Mucosa of rectum (tissue), 2 donors: ENCODE data around the gene MYO10.
"Not testable (repeated sequence)": the region's sequence is repeated elsewhere in the genome, so short reads cannot be mapped to it uniquely, and the experiment has no call there.

Experiments used
- H3K27ac ChIP-seq, 2 donors: one replicate each; pipeline ENCODE4 v1.7.0; 2013; ENCODE audit warnings: inconsistent platforms in 2 of 2, low read depth in 2 of 2, low read length in 2 of 2
- H3K27me3 ChIP-seq, 2 donors: one replicate each; pipeline ENCODE4 v1.7.0; 2013; ENCODE audit warnings: low read length in 2 of 2; ENCODE audit not compliant: control insufficient read depth in 2 of 2, insufficient read depth in 2 of 2
- H3K36me3 ChIP-seq, 2 donors: one replicate each; pipeline ENCODE4 v1.7.0; 2013; ENCODE audit warnings: low read length in 2 of 2; ENCODE audit not compliant: control insufficient read depth in 2 of 2, insufficient read depth in 2 of 2
- H3K4me1 ChIP-seq, 2 donors: one replicate each; pipeline ENCODE4 v1.7.0; 2013; ENCODE audit warnings: low read length in 2 of 2, mild to moderate bottlenecking in 1 of 2; ENCODE audit not compliant: control insufficient read depth in 2 of 2, insufficient read depth in 2 of 2
- H3K4me3 ChIP-seq, 2 donors: one replicate each; pipeline ENCODE4 v1.7.0; 2013; ENCODE audit warnings: low read length in 2 of 2
- H3K9ac ChIP-seq, 2 donors: one replicate each; pipeline ENCODE4 v1.7.0; 2013; ENCODE audit warnings: low read length in 2 of 2, low read depth in 1 of 2, mild to moderate bottlenecking in 1 of 2
- H3K9me3 ChIP-seq, 2 donors: one replicate each; pipeline ENCODE4 v1.7.0; 2013; ENCODE audit warnings: low read length in 2 of 2; ENCODE audit not compliant: control insufficient read depth in 2 of 2
- donor health status: healthy.
- donor health status: Normal muscosa, but diverticular disease.

MYO10 gene

DNA sequence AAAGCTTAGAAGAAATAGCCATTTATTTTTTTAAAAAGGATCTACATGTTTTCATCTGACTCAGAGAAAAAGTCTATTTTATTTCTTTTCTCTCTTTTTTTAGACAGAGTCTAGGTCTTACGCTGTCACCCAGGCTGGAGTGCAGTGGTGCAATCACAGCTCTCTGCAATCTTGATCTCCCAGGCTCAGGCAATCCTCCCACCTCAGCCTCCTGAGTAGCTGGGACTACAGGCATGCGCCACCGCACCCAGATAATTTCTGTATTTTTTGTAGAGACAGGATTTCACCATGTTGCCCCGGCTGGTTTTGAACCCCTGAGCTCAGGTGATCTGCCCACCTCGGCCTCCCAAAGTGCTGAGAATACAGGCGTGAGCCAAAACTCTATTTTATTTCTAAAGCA lies 178.5 kb downstream of the MYO10 start:
- not testable (repeated sequence) for H3K4me1 ChIP-seq, H3K27ac ChIP-seq, H3K9me3 ChIP-seq, H3K27me3 ChIP-seq, H3K4me3 ChIP-seq, H3K9ac ChIP-seq
- H3K36me3 ChIP-seq = peaks cover 28 to 40% of the 10 kb centered on the region in 2 donors

DNA sequence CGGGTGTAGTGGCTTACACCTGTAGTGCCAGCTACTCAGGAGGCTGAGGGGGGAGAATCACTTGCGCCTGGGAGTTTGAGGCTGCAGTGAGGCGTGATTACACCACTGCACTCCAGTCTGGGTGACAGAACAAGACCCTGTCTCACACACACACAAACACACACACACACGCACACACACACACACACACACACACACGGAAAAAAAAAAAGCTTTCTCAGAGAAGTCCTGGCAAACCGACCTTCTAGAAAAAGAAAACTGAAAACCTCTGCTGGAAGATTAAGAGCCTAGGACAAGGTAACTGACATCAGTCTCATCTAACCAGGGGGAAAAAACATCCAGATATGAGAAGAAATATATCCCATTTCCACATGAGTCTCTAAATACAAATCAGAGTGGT lies 178.9 kb downstream of the MYO10 start:
- H3K36me3 ChIP-seq = peaks cover 24 to 36% of the 10 kb centered on the region in 2 donors
- H3K9me3 ChIP-seq = no peaks in the 10 kb centered on the region
- no peak overlapping the region for H3K9ac ChIP-seq
- no peak overlapping the region for H3K27ac ChIP-seq
- H3K4me1 ChIP-seq = no peaks in the 10 kb centered on the region
- H3K27me3 ChIP-seq = no peaks in the 10 kb centered on the region
- H3K4me3 ChIP-seq = no peak overlapping the region

DNA sequence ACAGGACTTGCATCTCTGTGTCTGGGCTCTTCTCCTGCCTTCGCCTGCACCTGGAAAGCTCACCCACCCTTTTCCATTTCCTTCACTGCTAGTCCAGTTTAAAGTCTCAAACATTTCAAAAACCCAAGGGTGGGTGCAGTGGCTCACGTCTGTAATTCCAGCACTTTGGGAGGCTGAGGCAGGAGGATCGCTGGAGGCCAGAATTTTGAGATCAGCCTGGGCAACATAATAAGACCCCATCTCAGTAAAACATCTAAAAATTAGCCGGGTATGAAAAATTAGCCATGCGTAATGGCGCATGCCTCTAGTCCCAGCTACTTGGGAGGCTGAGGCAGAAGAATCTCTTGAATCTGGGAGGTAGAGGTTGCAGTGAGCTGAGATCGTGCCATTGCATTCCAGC lies 179.4 kb downstream of the MYO10 start:
- Histone ChIP-seq H3K27ac (no peak overlapping the region), H3K4me3 (no peak overlapping the region), H3K9ac (no peak overlapping the region), H3K4me1 (no peaks in the 10 kb centered on the region), H3K36me3 (peaks cover 22 to 33% of the 10 kb centered on the region in 2 donors), H3K27me3 (no peaks in the 10 kb centered on the region), H3K9me3 (no peaks in the 10 kb centered on the region)

DNA sequence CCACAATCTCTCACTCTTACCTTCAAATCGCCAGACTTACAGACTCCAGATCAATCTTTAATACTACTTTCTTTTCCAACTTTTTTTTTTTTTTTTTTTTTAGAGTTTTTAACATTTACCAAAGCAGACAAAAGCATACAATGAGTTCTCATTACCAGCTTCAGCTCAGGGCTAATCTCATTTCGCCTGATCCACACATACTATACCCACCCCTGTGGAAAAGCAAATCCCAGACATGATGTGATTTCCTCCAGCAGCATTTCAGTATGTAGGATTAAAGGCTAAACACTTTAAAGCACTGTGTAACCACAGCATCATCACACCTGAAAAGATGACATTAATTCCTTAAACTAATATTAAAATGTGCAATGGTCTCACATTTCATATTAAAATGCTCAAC lies 180.4 kb downstream of the MYO10 start:
- H3K4me3 ChIP-seq = no peak overlapping the region
- no peak overlapping the region for H3K27ac ChIP-seq
- H3K9me3 ChIP-seq = no peaks in the 10 kb centered on the region
- no peak overlapping the region for H3K9ac ChIP-seq
- H3K27me3 ChIP-seq = no peaks in the 10 kb centered on the region
- peaks cover 21 to 27% of the 10 kb centered on the region in 2 donors for H3K36me3 ChIP-seq
- H3K4me1 ChIP-seq = no peaks in the 10 kb centered on the region

DNA sequence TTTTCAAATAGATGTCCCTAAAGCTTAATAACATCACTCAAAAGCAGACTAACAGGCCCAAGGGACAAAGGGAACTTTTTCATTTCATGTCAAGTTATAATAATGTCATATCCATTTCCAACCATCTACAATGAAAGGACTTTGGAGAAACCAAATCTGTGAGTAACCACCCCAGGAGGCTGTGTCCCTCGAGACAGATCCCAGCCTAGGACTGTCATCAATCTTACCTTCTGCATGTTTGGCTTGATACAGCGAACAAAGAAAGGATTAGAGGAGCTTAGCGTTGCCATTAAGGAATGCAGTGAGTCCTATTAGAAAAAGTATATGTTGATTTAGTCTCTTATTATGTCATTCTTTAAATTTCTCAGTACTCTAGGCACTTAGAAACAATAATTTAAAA lies 181.5 kb downstream of the MYO10 start:
- H3K36me3 ChIP-seq = peaks cover 22% of the 10 kb centered on the region in 2 donors
- H3K9me3 ChIP-seq = no peaks in the 10 kb centered on the region
- H3K9ac ChIP-seq = no peak overlapping the region
- no peaks in the 10 kb centered on the region for H3K4me1 ChIP-seq
- no peak overlapping the region for H3K27ac ChIP-seq
- H3K27me3 ChIP-seq = no peaks in the 10 kb centered on the region
- H3K4me3 ChIP-seq = no peak overlapping the region

DNA sequence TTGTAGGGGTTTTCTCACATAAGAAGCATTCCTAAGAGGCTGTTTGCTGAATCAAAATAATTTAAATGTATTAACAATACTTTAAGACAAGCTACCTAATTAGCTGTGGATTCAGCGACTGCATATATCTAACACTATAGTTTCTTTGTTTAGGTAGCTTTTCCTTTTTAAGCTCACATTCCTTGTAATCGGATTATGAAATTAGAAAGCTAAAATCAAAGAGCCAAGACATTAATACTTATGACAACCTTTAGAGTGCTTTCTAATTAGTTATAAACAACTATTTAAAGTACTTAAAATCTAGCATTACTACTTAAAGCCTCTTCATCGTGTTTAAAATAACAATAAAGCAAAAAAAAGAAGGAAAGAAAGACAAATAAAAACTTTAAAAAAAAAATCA lies 182.0 kb downstream of the MYO10 start:
- Histone ChIP-seq H3K36me3 (peaks cover 20 to 21% of the 10 kb centered on the region in 2 donors), H3K4me1 (no peaks in the 10 kb centered on the region), H3K9me3 (no peaks in the 10 kb centered on the region), H3K4me3 (no peak overlapping the region), H3K9ac (no peak overlapping the region), H3K27me3 (no peaks in the 10 kb centered on the region), H3K27ac (no peak overlapping the region)

DNA sequence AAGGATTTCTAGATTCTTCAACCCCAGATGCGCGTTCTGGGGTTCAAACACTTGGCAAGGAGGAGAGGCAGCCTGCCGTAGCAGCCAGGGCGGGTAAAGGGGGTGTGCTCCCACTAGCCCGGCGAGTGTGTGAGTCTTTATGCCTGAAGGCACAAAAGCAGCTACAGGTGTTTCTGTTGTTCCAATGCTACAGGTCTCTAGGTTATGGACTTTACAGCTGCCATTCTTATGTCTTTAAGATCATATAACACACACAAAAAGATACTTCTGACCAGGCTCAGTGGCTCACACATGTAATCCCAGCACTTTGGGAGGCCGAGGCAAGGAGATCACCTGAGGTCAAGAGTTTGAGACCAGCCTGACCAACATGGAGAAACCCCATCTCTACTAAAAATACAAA lies 185.6 kb downstream of the MYO10 start:
- Histone ChIP-seq H3K4me3 (no peak overlapping the region), H3K4me1 (no peaks in the 10 kb centered on the region), H3K9ac (no peak overlapping the region), H3K27me3 (no peaks in the 10 kb centered on the region), H3K27ac (no peak overlapping the region), H3K9me3 (no peaks in the 10 kb centered on the region), H3K36me3 (peaks cover 13 to 15% of the 10 kb centered on the region in 2 donors)

DNA sequence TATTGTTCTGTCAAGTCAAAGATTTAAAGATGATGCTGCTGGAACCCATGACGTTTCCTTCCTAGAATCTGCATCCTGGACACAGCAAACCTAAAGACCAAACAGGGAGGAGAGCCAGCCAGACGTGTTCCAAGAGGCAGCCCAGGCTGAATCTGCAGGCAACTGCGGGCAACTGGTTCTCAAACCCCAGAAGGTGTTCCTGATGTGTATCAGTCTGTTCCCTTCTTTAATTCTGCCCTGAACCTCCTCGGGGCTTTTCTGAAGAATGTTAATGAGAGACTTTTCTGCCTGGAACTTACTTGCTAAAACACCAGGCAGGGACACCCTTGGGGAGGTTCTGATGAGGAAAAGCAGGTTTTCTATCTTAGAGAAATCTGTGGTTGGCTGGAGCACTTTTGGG lies 186.5 kb downstream of the MYO10 start:
- no peaks in the 10 kb centered on the region for H3K4me1 ChIP-seq
- H3K27ac ChIP-seq = no peak overlapping the region
- H3K9ac ChIP-seq = no peak overlapping the region
- H3K9me3 ChIP-seq = no peaks in the 10 kb centered on the region
- H3K36me3 ChIP-seq = peaks cover 11 to 15% of the 10 kb centered on the region in 2 donors
- no peaks in the 10 kb centered on the region for H3K27me3 ChIP-seq
- no peak overlapping the region for H3K4me3 ChIP-seq

DNA sequence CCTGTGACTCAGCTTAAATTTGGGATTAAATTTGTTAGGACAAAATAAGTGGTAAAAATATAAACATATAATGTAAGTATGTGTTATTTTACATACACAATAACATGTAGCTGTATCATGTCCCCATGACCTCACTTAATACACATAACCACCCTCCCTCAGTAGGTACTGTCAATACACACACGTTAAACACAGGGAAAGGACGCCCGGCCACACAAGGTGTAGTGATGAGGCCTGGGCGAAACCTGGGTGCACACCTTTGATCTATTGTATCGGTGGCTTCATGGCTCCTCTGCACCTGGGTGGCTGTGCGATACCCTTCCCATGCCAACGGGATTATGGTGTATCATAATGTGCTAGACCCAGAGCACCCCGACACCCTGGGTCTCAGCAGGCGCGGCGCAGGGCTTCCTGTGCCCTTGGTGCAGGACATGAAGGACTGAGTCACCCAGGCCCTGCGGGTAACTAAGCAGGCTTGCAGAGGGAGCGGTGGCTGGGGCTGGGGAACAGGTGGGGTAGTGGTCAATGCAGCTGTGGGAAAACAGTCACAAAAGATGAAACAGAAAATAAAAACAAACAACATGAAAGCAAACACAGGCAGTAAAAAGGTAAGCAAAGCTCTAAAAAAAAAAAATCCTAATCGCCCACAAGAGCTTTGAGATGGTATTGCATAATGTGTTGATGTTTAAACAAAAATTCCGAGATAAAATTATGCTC lies 191.8 kb downstream of the MYO10 start:
- no peak overlapping the region for H3K4me3 ChIP-seq
- no peak overlapping the region for H3K9ac ChIP-seq
- H3K27ac ChIP-seq = no peak overlapping the region
- H3K4me1 ChIP-seq = no peaks in the 10 kb centered on the region
- no peaks in the 10 kb centered on the region for H3K27me3 ChIP-seq
- H3K9me3 ChIP-seq = no peaks in the 10 kb centered on the region
- peaks cover 11 to 20% of the 10 kb centered on the region in 2 donors for H3K36me3 ChIP-seq

DNA sequence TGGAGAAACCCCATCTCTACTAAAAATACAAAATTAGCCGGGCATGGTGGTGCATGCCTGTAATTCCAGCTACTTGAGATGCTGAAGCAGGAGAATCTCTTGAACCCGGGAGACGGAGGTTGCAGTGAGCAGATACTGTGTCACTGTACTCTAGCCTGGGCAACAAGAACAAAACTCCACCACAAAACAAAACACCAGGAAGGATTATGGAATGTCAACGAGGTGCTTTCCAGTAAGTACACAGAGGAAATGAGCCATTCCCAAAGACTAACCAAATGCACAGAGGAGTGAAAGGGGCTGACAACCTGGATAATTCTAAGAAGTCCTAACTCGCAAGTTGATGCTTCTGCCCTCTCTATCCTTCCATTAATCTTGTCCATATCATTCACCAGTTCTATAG lies 193.2 kb downstream of the MYO10 start:
- H3K9ac ChIP-seq = no peak overlapping the region
- no peak overlapping the region for H3K27ac ChIP-seq
- H3K4me1 ChIP-seq = peaks cover 0 to 7% of the 10 kb centered on the region in 2 donors
- peaks cover 10 to 20% of the 10 kb centered on the region in 2 donors for H3K36me3 ChIP-seq
- no peaks in the 10 kb centered on the region for H3K9me3 ChIP-seq
- H3K4me3 ChIP-seq = no peak overlapping the region
- no peaks in the 10 kb centered on the region for H3K27me3 ChIP-seq
